Activated T-helper 1 cell treated with Interleukin-2 at 50 U/mL for 16 hours (primary cell): ENCODE measurements around the gene USP47.
A peak's percentile ranks its signal among the peaks of the same experiment; 100 is the strongest.

Experiments used
- DNase-seq: peaks from one replicate; pipeline ENCODE4 v3.0.0-alpha.2; 2020; ENCODE audit warnings: low read depth

The USP47 gene

DNA sequence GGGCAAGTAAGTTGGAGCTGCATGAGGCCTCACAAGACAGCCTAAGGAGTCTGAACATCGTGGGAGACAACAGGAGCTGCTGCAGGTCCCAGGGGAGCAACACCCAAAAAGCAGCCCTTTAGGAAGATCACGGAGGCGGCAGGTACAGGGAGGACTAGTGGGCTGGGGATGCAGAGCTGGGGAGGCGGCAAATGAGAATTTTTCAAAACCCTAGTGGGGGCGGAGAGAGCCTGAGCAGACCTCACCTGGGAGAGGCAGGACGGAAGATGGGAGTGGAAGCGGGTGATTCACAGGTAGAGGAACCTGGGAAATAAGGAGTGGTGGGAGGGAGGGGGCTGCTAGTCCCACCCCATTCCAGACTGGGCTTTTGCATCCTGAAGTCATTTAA, 124.6 kb downstream of the USP47 start:
- DNase-seq = no peak

DNA sequence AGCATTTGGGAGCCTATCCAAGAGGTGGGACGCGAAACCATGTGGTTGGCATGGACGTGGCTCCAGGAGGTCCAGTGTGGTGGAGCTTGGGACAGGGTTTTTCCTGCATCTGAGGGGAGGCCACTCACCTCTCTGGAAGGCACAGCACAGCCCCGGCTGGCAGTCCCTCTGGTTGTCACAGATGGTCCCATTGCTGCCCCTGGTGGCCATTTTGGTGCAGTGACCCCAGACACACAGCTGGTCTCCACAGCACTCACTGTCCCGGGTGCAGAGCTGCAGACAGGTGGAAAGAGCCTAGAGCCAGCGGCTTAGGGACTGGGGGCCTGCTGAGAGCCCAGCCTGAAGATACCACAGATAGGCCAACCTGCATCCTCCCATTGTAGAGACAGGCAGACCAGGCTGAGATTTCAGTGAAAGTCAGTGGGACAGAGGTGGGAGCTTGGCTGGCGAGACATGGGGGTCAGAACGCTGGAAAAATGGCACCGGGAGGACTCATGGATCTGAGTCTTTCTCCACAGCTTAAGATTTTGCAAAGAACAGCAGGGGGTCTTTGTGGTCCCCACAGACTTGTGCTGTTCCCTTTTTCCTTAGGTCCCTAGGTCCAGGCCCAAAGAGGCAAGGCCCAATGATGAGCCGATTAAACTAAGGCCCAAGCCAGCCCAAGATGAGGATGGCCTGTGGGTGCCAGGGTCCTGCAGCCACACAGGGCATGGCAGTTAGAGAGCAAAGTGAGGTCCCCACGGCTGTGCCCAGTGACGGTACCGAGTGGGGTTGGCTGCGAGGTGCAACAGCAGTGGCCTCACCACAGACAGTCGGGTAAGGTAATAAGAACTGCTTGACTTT, 125.3 kb downstream of the USP47 start:
- peak; percentile 26 for DNase-seq

DNA sequence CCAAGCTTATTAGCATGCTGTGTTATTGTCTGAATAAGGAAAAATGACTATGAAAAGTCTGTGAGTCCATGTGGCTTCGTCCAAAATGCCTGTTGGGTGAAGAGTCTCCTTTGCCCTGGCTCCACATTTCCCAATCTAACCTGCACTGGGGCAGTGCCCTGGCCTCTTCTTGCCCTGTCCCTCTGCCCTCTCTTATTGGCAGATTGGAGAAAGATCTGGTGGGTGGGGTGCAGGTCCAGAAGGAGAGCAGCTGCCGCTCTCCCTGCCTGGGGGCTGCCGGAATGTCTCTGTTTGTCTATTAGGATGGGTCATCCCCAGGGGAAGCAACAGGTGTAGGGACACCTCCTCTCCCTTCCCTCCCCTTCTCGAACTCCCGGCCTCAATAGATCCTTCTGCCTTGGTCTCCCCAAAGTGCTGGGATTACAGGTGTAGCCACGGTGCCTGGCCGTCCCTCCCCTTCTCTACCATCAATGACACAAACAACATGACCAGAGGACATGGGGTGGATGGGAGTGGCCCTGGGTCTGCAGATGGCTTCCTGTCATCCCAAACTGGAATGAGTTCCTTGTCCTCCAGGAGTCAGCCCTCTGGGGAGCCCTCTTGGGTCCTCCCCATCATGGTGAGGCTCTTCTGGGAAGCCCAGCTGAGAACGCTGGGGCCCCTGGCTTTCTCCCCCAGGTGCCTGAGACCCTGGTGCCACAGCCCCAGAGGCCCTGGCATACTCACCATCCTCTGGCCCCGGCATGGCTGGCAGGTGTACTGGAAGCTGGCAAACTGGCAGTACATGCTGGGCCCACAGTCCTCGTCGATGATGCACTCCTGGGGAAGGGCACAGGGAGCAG, 126.1 kb downstream of the USP47 start:
- DNase-seq = no peak

DNA sequence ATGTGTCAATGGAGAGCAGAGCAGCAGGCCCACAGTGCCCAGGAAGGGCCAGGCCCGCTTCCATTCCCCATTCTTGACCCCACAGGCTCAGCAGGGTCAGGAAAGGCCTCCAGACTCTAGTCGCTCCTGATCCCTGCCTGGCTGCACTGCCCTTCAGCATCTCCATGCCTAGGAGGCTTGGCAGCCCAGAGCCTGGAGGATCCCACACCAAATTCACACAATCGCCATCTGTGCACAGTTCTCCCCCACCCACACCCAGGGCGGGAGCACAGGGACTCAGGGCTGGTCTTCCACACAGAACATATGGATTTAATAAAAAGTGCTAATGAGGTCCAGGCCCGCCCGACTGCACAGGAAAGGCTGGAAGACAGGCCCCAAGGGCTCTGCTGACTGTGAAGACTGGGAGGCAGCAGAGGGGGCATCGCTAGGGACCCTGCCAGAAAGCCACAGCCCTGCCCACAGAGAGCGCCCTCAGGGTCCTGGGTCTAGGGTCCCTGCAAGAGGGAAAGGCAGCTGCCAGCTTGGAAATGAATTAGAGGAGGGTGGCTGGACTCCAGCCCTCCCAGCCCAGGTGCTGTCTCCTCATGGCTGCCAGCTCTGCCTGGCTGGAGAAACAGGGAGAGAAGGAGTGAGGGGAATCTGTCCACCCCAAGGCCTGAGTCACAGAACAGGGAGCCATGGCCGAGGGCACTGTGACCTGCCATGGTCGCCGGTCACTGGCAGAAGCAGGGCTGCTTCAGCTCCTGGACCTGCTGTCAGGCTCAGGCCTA, 126.9 kb downstream of the USP47 start:
- no peak for DNase-seq

DNA sequence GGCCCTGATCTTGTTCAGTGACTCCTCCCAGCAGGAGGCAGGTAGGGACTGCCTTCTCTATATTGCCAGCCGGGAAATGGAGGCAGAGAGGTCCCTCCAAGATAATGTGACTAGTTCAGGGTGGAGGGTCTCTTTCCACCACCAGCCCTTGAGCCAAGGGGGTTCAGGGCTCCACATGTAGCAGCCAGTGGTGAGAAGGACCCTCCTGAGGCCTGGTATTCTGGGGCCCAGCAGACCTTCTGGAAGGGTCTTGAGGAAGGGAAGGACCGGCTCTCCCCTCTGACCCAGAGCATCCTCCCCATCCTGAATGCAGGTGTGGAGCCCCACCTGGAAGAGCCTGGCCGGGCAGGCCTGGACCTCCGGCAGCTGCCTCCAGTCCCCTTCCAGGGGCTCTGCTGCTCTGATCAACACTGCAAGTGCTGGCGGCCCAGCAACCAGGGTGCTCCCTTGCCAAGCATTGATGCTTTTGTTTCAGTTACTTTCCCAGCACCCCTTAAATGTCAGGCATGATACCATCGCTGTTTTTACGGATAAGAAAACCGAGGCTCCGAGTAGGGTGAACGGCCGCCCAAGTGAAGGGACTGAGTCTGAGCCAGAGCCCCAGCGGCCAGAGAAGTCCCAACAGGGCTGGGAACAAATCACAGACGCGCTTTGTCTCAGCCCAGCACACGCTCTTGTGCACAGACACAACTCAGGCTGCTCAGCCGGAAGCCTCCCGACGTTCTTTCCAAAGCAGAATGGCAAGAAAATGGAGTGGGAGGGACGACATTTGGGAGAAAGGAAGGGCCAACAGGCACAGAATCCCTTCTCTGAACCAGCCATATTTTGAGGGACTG, 127.8 kb downstream of the USP47 start:
- no peak for DNase-seq

DNA sequence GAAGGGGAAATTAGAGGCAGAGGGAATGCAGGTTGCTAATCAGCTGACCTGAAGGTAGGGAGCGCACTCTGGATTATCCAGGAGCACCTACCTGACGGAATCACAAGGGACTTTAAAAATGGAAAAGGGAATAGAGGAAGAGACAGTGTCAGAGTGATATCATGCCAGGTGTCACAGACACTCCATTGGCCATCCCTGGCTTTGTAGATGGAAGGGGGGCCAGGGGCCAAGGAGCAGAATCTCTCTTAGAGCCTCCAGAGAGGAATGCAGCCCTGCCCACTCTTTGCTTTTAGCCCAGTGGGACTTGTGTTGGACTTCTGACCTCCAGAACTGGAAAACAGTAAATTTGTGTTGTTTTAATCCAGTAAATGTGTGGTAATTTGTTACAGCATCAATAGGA, 128.8 kb downstream of the USP47 start:
- no peak for DNase-seq

DNA sequence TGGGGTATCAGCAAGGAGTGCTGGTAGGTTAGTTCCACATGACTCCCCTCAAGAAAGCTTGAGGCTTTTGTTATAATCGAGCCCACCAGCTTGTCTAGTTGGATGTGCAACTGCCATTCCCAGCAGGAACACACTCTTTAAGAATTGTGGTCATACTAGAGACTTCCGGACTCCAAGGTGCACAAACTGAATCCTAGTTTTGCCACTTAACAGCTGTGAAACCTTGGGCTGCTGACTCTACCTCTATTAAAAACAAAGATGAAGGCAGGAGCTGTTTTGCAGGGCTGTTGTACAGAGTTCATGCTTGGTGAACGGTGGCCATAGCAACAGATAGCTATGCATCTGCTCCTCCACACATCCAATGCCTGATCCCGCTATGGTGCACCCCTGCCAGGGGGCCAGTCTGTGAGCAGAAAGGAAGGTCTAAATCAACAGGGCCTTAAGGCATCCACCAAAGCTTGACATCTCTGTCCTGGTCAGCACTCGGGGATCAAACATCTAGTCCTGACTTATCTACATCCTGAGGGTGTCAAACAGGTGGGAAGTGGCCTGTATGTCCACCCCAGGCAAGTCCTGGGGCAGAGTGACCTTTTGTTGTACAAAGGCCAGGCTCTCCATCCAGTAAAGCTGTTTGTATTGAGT, 130.3 kb downstream of the USP47 start:
- DNase-seq = no peak

DNA sequence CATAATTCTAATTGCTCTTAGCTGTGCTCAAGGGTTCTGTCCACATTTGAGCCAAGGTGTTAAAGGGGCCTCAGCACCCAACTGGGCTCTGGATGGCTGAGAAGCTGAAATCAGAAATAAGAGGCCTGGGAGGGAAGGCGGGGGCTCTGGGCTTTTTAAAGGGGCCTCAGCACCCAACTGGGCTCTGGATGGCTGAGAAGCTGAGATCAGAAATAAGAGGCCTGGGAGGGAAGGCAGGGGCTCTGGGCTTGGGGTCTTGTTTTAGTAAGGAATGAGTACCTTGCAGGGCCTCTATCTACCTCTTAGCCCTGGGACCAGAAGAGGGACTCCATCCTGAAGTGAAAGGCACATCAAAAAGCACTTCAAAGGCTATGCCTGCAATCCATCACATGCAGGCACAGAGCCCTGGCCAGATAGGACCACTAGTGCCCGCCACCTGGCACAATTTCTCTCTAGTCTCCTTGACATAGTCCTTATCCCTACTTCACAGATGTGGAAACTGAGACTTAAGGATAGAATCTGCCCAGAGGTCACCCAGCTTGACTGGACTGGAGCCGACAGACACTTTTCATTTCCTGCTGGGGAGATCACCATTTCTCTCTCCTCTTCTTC, 131.1 kb downstream of the USP47 start:
- DNase-seq = no peak

DNA sequence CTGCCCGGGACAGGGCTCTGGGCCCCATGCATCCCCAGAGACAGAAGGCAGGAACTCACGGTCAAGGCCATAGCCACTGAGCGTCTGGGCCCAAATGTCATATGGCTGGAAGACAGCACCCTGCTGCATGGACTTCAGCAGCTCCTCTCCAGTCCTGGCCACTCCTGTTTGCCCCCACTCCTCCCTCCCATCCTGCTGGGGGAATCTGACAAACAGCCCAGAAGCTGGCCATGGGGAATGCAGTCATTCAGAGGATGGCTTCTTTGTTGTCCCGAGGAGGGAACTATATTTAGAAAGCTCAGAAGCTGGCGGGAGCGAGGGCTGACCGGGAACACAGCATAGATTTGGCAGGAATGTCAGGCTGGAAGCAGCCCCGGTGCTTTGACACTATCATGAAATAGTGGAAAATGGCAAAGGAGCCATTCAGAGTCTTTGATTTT, 131.6 kb downstream of the USP47 start:
- DNase-seq = no peak

DNA sequence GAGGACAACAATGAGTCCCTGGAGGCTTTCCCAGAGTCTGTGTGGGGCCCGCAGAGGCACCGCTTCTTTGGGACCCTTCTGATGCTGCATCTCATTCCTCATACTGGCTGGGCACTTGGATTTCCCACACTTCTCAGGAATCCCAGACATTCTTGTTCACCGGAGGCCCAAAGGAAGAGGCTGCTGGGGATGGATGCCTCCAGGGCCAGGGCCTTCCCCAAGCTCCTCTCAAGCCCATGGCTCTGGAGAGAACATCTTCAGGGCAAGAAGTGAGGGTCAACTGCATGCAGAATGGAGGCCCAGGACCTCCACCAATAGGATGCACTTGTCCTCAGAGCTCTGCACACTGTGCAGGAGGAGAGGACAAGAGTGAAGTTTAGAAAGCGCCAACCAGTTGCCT, 132.1 kb downstream of the USP47 start:
- DNase-seq = no peak

DNA sequence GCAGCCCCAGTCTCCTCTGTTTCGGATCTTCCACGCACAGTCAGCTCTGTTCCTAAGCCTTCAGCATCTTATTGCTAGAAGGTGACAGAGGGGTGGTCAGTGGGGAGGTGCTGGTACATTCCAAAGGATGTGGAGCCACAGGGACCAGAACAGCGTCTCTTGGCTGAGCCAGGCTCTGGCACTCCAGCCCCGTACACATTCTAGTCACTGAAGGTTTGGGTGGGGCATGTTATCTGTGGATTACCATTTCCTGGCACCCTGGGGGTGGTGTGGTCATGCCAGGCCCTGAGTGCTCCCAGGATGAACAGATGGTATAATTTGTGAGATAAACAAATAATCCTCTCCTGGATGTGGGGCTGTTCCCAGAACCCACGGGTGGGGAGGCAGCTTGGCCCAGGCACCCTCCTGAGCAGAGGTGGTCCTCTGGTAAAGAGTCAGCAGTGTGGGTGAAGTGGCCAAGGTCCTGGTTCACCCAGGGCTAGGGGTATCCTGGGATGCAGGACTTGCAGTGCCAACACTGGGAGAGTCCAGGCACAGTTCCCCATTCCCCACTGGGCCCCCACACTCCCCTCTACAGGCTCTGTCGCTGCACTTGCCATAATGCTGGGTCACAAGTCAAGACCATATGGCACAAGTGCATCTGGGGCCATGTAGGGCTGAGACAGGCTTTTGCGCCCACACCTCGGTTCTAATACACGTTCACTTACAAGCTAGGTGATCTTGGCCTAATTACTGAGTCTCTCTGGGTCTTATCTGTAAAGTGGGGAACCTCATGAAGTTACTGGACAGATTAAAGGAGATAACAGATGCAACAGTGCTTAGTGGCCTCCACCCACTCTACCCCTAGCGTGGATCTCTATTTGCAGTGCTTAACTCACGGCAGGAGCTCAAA, 133.7 kb downstream of the USP47 start:
- no peak for DNase-seq

DNA sequence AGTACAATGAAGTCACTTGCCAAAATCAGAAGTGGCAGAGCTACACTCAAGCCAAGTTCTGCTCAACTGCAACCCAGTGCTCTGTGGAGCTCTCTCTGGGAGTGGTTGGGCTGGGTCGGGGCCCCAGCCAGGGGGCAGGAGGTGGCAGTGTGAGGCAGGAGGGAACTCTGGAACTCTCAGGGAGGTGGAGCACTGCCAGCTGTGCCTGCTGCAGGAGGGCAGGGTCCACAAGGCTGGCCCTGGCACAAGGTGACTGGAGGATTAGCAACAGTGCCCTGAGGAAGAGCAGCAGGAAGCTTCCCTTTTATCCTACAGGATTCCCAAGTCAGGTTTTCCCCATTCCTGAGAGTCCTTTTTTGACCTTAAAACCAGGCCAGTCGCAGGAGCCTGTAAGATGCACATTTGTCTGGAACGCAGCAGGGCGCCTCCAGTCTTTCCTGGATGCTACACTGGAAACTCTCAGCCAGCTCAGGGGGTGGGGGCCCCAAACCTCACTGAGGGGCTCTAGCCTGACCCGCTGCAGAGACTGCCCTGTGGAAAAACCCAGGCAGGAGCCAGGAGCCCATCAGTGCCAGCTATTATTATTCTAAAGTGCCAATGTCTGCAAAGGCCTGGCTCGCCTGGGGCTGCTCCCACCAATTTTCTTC, 134.8 kb downstream of the USP47 start:
- no peak for DNase-seq

DNA sequence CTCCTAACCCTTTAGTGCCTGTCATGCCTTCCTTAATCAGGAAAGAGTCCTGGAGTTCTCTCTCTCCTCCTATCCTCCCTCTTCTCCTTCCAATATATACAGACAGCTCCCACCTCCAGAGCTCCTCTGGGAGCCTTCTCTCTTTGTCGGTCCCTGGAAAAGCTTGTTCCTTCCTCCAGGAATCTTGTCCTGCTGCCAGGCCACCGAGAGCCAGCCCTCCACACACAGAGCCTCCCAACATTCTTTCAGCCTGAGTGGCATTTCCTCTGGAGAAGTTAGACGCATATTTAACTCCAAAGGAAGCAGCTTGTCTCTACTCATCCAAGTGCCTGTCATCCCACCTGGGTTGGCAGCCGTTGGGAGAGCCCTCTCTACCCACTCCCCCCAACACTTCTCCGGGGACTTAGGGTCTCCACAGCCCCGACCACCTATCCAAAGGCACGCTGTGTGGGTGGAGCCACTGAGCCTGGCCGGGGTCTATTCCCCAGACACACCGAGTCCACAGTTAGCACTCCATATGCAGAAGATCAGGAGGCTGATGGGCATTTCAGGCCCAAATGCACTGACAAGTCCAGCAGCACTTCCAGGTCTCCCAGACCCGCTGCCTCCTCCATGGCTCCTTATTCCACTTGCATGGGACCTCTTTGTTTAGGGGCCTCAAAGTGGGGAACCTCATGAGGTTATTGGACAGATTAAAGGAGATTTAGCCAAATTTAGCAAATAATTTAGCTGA, 135.6 kb downstream of the USP47 start:
- no peak for DNase-seq

DNA sequence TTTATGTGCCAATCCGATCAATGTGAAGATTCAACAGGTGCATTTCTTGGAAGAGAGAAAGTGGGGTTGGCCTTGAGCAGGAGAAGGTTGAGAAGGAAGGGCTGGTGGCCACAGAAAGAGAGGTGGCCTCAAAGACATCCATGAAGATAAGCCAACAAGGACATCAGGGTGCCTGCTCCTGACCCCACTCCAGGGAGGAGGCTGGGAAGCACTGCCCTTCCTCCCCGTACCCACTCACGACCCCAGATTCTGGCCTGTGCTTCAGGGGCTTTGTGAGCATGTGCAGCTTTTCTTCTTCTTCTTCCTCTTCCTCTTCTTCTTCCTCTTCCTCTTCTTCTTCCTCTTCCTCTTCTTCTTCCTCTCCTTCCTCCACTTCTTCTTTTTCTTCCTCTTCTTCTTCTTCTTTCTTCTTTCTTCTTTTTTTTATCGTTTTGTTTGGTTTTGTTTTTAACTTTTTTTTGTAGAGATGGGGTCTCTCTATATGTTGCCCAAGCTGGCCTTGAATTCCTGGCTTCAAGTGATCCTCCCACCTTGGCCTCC, 136.4 kb downstream of the USP47 start:
- DNase-seq = no peak

DNA sequence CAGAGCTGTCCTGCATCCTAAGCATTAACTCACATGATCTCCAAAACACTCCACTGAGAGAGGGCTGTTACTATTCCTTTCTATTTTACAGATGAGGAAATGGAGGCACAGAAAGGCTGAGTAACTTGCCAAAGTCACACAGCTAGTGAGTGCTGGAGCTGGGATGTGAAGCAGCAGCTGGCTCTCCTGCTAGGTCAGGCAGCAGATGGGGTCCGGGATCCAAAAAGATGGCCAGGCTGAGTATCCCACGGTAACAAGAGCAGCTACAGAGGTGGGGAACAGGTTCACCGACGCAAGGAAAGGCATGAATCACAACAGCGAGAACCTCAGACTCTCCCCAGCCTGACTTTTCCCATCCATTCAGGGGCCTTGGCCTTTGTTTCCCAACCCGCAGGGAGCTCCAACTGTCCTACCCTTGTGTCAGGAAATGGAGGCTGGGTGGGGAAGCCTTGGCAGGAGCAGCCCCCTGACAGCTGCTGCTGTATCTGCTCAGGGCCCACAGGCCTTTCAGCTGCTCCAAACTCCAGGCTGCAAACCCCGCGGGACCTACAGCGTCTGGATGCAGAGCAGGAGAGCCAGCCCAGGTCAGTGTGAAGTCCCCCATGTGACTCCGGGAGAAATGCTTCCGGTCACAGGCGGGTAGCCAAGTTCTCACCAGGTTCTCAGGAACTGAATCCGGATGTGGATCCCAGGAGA, 137.2 kb downstream of the USP47 start:
- DNase-seq = no peak

DNA sequence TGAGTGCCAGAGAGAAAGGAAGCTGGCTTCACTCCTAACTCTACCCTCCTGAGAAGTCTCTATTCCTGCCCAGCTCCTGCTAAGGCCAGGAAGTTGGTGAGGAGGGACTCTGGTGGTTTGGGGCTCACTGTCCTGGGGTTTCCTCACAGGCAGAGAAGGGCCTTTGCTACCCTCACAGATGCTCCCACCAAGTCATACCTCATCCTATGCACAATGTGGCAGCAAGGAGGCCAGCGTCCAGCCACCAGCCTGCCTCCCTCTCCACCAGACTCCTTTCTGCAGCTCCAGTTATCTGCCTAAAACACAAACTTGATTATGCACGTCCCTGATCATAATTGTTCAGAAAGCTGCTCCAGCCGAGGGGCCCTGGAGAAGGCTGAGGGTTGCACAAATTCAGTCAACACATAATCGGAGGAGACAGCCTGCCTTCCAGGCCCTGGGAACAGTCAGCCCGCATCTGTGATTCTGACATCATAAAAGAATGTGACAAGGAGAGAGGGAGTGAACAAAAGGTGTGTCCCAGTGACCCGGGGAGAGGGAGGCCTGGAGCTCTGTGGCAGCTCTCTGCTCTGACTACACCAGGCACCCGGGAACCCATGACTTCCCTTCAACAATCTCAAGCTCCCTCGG, 137.8 kb downstream of the USP47 start:
- DNase-seq = no peak

DNA sequence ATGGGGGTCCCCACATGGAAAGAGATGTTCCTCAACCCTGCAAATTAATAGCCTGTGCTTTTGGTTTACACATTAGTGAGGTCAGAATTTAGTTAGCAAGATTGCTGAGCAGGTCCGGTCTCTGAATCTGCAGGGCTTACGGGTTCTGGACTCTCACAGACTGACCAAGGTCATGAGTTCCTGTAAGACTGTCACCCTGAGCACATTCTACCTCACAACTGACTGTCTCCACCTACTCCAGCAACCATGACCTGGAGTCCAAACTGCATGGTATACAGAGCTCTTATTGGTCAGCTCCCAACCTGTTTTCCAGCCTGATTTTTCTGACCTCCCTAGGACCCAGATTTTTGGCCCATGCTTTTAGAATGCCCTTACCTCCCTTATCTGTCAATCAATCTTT, 138.4 kb downstream of the USP47 start:
- DNase-seq = no peak
